ENCODE data around the gene HES7. TPM values are rescaled to one million over a fixed set of nuclear protein-coding genes. Genes with fewer than 3 reads are reported as not detected.

HES7 gene
- total and polyA plus RNA-seq, 9 of the 15 experiments (the other 6 are each of a cell fraction or from before 2014, with no cell fraction given) = 0.03 to 1.7 (median 0.14) TPM; not detected in 1

DNA sequence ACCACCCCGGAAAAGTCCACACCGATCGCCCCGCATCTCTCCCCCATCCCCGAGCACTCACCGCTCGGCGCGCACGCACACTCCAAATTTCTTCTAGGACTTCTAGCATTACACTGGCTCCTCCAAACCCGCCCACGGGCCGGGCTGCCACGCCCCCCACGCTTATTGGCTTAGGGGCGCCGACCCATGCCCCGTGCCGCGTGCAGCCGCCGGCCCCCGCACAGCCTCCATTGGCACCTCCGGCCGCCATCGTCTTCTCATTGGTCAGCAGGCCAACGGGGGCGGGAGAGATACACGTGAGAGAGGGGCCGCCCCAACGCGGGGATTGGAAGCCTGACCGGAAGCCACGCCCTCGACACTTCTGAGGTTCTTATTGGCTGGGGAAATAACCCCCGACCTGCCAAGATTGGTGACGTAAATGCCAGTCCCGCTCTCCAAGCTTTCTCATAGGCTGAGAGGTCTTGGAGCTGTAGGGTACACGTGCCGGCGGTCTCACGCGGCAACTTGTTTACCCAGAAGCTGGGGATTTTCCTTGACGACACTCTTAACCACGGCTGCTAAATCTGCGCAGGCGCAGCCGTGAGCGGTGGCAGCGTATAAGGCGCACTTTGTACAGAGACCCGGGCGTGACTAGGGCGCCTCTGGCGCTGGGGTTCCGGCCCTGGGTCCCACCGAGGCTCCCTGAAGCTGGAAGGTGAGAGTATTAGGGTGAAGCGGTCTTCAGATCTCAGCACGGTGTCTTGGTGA lies 32.5 kb upstream of the HES7 start (continued):
- TF ChIP-seq, protein P1, sequence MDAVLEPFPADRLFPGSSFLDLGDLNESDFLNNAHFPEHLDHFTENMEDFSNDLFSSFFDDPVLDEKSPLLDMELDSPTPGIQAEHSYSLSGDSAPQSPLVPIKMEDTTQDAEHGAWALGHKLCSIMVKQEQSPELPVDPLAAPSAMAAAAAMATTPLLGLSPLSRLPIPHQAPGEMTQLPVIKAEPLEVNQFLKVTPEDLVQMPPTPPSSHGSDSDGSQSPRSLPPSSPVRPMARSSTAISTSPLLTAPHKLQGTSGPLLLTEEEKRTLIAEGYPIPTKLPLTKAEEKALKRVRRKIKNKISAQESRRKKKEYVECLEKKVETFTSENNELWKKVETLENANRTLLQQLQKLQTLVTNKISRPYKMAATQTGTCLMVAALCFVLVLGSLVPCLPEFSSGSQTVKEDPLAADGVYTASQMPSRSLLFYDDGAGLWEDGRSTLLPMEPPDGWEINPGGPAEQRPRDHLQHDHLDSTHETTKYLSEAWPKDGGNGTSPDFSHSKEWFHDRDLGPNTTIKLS (IDR thresholded peaks at IDR 0.05; ENCODE audit: borderline replicate concordance, low read depth) = 0 out of 2 replicates have a peak, but pooled peaks have one; percentile 44
- peak; percentile 99 for TF ChIP-seq HNRNPLL (IDR thresholded peaks at IDR 0.05; ENCODE audit: low read depth, low read length, poor library complexity, severe bottlenecking)
- no peak for TF ChIP-seq SAFB2 (IDR thresholded peaks at IDR 0.05; ENCODE audit: borderline replicate concordance, low read depth, low read length, severe bottlenecking)
- TF ChIP-seq ZNF316 (IDR thresholded peaks at IDR 0.05) = no peak
- no peak for TF ChIP-seq NCOA4 (IDR thresholded peaks at IDR 0.05; ENCODE audit: partially characterized antibody)
- no peak for TF ChIP-seq ZNF589 (CRISPR knock-in tag; IDR thresholded peaks at IDR 0.05; ENCODE audit: low read depth)
- TF ChIP-seq GABPB2 (CRISPR knock-in tag; conservative IDR thresholded peaks at IDR 0.05) = no peak
- peak; percentile 85 for TF ChIP-seq CCNT2 (IDR thresholded peaks at IDR 0.05; ENCODE audit: borderline replicate concordance, extremely low read depth, insufficient read length, low read depth, low read length)
- TF ChIP-seq, protein P2, sequence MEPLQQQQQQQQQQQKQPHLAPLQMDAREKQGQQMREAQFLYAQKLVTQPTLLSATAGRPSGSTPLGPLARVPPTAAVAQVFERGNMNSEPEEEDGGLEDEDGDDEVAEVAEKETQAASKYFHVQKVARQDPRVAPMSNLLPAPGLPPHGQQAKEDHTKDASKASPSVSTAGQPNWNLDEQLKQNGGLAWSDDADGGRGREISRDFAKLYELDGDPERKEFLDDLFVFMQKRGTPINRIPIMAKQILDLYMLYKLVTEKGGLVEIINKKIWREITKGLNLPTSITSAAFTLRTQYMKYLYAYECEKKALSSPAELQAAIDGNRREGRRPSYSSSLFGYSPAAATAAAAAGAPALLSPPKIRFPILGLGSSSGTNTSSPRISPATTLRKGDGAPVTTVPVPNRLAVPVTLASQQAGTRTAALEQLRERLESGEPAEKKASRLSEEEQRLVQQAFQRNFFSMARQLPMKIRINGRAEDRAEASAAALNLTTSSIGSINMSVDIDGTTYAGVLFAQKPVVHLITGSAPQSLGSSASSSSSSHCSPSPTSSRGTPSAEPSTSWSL (CRISPR knock-in tag; IDR thresholded peaks at IDR 0.05; ENCODE audit: borderline replicate concordance) = no peak
- TF ChIP-seq FOXA1 (IDR thresholded peaks at IDR 0.05; ENCODE audit: borderline replicate concordance) = no peak
- TF ChIP-seq ZFX (CRISPR knock-in tag; IDR thresholded peaks at IDR 0.05) = peak; percentile 67
- TF ChIP-seq CBX3 (IDR thresholded peaks at IDR 0.05; ENCODE audit: borderline replicate concordance in 1 of 2, low read length in 2 of 2) = peak in 1 of 2 experiments; percentile 60; a peak in 2 of 3 replicates
- TF ChIP-seq MEF2A (IDR thresholded peaks at IDR 0.05; ENCODE audit: control insufficient read depth, low read depth, low read length) = no peak
- peak; percentile 91 for TF ChIP-seq HMGN3 (IDR thresholded peaks at IDR 0.05; ENCODE audit: borderline replicate concordance, extremely low read depth, insufficient read length, low read depth, low read length)
- no peak for TF ChIP-seq PTTG1 (tag; IDR thresholded peaks at IDR 0.05; ENCODE audit: low read depth)
- TF ChIP-seq ZNF561 (CRISPR knock-in tag; conservative IDR thresholded peaks at IDR 0.05) = no peak
- no peak for TF ChIP-seq ILK (tag; IDR thresholded peaks at IDR 0.05; ENCODE audit: borderline replicate concordance, low read depth)
- no peak for TF ChIP-seq ZNF436 (CRISPR knock-in tag; IDR thresholded peaks at IDR 0.05)
- TF ChIP-seq SIN3B (IDR thresholded peaks at IDR 0.05; ENCODE audit: low read depth) = no peak
- no peak for TF ChIP-seq ARID2 (IDR thresholded peaks at IDR 0.05)
- TF ChIP-seq NFRKB (IDR thresholded peaks at IDR 0.05; ENCODE audit: low read depth) = no peak
- no peak for TF ChIP-seq ZNF224 (CRISPR knock-in tag; IDR thresholded peaks at IDR 0.05)
- no peak for TF ChIP-seq ZNF445 (CRISPR knock-in tag; IDR thresholded peaks at IDR 0.05; ENCODE audit: low read depth)
- TF ChIP-seq ZKSCAN8 (CRISPR knock-in tag; IDR thresholded peaks at IDR 0.05) = no peak
- TF ChIP-seq, protein P3, sequence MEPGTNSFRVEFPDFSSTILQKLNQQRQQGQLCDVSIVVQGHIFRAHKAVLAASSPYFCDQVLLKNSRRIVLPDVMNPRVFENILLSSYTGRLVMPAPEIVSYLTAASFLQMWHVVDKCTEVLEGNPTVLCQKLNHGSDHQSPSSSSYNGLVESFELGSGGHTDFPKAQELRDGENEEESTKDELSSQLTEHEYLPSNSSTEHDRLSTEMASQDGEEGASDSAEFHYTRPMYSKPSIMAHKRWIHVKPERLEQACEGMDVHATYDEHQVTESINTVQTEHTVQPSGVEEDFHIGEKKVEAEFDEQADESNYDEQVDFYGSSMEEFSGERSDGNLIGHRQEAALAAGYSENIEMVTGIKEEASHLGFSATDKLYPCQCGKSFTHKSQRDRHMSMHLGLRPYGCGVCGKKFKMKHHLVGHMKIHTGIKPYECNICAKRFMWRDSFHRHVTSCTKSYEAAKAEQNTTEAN (CRISPR knock-in tag; IDR thresholded peaks at IDR 0.05) = no peak

All from K562 (cell line).